Karpas-422 (cell line): ENCODE results near the gene EHD1. TPM values are rescaled to one million over a fixed set of nuclear protein-coding genes. Genes with fewer than 3 reads are reported as not detected.

Experiments used
- small RNA-seq: library from RNA; depleted of rRNA; stranded (forward); fragments of <200 nt; gene quantifications from one replicate; pipeline ENCODE3, GENCODE V24; 2014
- total RNA-seq: library from RNA; depleted of rRNA; stranded (reverse); fragments of >200 nt; shearing (Covaris generic); gene quantifications from 2 replicates; pipeline ENCODE4 v1.2.3, GENCODE V29; 2014; ENCODE audit warnings: low replicate concordance; rRNA removed

EHD1 gene
- total RNA-seq, 1 experiment from 2014 or later, result 30.8 TPM

Small RNAs within 50 kb of the gene (small RNA-seq; reads per million reads assigned to genes)
- not detected for gene MIR6749
- not detected for gene MIR6750

Other genes starting within 250 kb of the EHD1 start
- 0.83 TPM in 1 of 2 replicates, not detected in the other for gene NRXN2, start 155.4 kb downstream of the EHD1 start, total RNA-seq
- gene RASGRP2, start 134.5 kb downstream of the EHD1 start, total RNA-seq, result 4.0 and 5.3 TPM in 2 replicates
- gene PYGM, start 118.6 kb downstream of the EHD1 start, total RNA-seq, result 1.3 TPM in 1 of 2 replicates, not detected in the other
- 156 and 329 TPM in 2 replicates for gene SF1, start 100.1 kb downstream of the EHD1 start, total RNA-seq
- gene MAP4K2, start 75.4 kb downstream of the EHD1 start, total RNA-seq, result 62.0 and 84.2 TPM in 2 replicates
- gene MEN1, start 68.1 kb downstream of the EHD1 start, total RNA-seq, result 27.6 and 28.3 TPM in 2 replicates
- gene CDC42BPG, start 34.0 kb downstream of the EHD1 start, total RNA-seq, result 0.15 and 0.22 TPM in 2 replicates
- 16.2 and 24.6 TPM in 2 replicates for gene ATG2A, start 38.6 kb upstream of the EHD1 start, total RNA-seq
- gene PPP2R5B, start 46.1 kb upstream of the EHD1 start, total RNA-seq, result 1.8 and 7.5 TPM in 2 replicates
- gene GPHA2, start 57.3 kb upstream of the EHD1 start, total RNA-seq, result not detected in 2 replicates
- not detected in 2 replicates for gene MAJIN, start 93.5 kb upstream of the EHD1 start, total RNA-seq
- gene BATF2, start 118.3 kb upstream of the EHD1 start, total RNA-seq, result 0.18 and 1.1 TPM in 2 replicates
- gene ARL2, start 135.5 kb upstream of the EHD1 start, total RNA-seq, result 28.9 and 44.4 TPM in 2 replicates
- 14.2 and 17.6 TPM in 2 replicates for gene SNX15, start 148.8 kb upstream of the EHD1 start, total RNA-seq
- gene SAC3D1, start 162.6 kb upstream of the EHD1 start, total RNA-seq, result 1.9 and 11.9 TPM in 2 replicates
- not detected in 2 replicates for gene NAALADL1, start 179.9 kb upstream of the EHD1 start, total RNA-seq
- gene CDCA5, start 205.4 kb upstream of the EHD1 start, total RNA-seq, result 24.3 and 28.2 TPM in 2 replicates
- 19.0 and 40.7 TPM in 2 replicates for gene ZFPL1, start 205.6 kb upstream of the EHD1 start, total RNA-seq
- 78.9 and 193 TPM in 2 replicates for gene VPS51, start 217.6 kb upstream of the EHD1 start, total RNA-seq
- 160 and 161 TPM in 2 replicates for gene TM7SF2, start 233.3 kb upstream of the EHD1 start, total RNA-seq
- 11.3 and 18.0 TPM in 2 replicates for gene ZNHIT2, start 239.1 kb upstream of the EHD1 start, total RNA-seq
- gene FAU, start 243.5 kb upstream of the EHD1 start, total RNA-seq, result 662 and 1,340 TPM in 2 replicates
- gene MRPL49, start 243.7 kb upstream of the EHD1 start, total RNA-seq, result 44.5 and 65.8 TPM in 2 replicates